NCI-H1436 treated with DMSO at 0.1 percent for 48 hours (cell line): Measurements from ENCODE around the gene ZC3H7A.
A peak's percentile ranks its signal among the peaks of the same experiment; 100 is the strongest.
"Not testable (repeated sequence)": the region's sequence is repeated elsewhere in the genome, so short reads cannot be mapped to it uniquely, and the experiment has no call there.

ENCODE experiments used
- DNase-seq: peaks from one replicate; lab custom pipeline; 2025; lab: John Stamatoyannopoulos, UW

The ZC3H7A gene

DNA sequence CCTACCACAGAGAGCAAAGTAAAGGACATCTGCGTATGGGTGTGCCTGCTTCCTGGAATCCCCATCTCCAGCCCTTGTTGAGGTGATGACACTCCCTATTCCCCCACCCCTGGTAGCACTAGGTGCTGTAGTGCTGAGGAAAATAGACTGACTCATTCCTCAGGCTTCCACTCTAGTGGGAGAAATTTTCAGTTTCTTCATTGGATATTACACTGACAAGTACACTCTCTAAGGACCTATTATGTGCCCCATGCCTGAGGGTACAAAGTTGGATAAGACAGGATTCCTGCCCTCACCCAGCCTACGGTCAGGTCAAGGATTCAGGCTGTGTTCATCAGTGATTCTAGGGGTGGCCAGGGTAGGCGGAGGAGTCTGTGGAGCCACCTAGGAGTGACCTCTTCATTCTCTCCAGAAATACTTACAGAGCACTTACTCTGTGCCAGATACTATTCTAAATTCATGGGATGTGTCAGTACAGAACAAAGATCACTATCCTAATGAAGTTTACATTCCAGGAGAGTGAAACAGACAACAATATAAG is 4.5 kb upstream of the ZC3H7A start:
- no peak for DNase-seq

DNA sequence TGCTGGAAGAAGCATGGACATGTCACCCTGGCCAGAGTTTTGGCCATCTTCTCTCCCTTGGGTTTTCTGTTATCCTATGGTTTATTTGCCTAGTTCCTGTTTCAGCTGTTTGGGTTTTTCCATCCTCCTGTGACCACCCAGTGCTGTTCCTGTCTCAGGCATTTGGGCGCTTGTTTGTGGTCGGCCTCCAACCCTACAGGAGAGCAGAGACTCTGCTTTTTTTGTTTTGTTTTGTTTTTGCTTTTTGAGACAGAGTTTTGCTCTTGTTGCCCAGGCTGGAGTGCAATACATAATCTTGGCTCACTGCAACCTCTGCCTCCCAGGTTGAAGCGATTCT is 3.3 kb upstream of the ZC3H7A start:
- no peak for DNase-seq

DNA sequence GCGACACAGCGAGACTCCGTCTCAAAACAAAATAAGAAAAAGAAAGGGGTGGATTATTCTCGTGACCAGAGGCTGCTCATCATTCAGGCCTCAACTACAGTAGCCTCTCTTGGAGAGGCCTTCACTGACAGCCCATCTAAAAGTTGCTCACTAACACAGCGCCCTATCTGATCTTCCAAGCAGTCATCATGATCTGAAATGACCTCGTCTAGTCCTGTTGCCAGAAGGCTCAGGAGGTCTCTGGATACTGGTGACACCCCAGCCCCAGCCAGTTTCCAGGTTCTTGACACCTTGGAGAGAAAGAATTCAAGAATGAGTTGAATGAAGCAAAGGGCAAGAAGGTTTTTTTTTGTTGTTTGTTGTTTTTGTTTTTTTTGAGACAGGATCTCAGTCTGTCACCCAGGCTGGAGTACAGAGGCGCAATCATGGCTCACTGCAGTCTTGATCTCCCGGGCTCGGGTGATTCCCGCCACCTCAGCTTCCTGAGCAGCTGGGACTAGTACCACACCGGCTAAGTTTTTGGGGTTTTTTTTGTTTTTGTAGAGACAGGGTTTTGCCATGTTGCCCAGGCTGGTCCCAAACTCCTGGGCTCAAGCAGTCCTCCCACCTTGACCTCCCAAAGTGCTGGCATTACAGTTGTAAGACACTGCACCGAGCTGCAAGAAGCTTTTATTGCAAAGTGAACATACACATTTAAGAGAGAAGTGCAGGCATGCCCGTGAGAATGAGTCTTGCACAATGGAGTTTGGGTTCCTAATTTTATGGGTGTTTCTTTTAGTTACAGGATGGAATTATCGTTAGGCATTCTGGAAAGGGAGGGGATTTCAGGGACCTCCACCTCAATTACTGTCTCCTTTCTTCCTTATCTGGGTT is 2.7 kb upstream of the ZC3H7A start:
- DNase-seq = no peak

DNA sequence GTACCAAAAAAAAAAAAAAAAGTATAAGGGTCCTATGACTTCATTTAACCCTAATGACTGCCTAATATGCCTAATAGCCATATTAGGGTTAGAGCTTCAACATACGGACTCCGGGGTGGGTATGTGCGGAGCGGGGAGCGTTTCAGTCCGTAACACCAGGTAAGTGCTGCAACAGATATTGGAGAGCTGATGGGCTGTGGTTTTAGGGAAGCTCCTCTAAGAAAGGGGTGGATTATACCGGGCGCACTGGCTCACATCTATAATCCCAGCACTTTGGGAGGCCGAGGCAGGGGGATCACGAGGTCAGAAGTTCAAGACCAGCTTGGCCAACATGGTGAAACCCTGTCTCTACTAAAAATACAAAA is 1.9 kb upstream of the ZC3H7A start:
- no peak for DNase-seq

DNA sequence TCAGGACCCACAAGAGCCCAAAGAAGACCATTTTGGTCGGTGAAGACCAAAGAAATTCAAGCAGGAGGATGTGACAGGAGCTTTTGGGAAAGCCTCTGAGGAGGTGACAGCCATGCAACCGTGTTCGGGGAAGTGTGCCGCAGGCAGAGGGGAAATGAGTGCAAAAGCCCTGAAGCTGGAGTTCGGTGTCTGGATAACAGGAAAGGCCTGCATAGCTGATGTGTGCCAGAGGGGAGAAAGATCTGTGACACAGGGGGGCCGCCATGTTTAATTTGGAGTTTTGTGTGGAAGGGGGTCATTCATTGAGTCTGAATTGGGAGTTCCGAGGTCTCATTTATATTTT is 870 bp upstream of the ZC3H7A start:
- DNase-seq = no peak

DNA sequence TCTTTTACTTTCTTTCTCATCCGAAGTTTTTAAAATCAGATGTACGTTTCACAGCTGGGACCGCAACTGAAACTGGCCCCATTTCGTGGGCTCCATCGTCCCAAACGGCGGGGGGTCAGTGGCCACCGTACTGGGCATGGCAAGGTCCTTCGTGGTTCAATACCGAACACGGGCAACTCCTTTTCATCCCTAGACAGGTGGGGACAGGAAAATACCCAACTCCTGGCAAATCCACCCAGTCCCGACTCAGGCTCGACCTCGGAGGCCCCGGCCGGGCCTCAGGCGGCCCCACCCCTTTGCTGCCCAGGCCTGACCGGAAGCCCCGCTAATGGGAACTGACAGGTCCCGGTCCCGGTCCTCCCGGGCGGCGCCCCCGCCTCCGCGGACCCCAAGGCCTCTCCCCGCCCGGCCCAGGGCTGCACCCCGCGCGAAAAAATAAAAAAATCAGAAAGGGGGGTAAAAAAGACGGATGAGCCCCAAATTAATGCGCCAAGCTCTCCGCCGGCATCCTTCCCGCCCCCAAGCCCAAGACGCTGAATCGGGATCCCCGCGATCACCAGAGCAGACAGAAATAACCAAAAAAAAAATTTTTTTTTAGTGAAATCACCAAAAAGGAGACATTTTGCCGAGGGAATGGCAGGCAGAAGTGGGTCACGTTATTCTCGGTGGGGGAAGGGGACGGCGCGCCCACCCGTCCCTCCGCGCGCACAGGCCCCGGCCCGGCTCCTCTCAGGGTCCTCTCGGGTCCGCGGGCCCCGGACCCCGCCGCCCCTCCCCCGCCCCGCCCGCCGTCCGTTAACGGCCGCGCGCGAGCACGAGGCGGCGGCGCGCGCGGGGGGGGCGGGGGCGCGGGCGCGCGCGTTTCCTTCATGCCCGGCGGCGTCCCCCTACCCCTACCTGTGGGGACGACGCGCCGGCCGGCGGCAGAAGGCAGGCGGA is 562 bp downstream of the ZC3H7A start:
- no peak for DNase-seq

DNA sequence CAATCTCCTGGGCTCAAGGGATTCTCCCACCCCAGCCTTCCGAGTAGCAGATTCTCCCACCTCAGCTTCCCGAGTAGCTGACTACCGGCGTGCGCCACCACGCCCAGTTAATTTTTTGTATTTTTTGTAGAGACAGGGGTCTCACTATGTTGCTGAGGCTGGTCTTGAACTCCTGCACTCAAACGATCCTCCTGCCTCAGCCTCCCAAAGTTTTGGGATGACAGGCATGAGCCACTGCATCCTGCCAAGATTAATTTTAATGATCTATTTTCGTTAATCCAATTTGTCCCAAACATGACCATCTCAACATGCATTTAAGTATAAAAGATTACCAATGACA is 1.2 kb downstream of the ZC3H7A start:
- no peak for DNase-seq

DNA sequence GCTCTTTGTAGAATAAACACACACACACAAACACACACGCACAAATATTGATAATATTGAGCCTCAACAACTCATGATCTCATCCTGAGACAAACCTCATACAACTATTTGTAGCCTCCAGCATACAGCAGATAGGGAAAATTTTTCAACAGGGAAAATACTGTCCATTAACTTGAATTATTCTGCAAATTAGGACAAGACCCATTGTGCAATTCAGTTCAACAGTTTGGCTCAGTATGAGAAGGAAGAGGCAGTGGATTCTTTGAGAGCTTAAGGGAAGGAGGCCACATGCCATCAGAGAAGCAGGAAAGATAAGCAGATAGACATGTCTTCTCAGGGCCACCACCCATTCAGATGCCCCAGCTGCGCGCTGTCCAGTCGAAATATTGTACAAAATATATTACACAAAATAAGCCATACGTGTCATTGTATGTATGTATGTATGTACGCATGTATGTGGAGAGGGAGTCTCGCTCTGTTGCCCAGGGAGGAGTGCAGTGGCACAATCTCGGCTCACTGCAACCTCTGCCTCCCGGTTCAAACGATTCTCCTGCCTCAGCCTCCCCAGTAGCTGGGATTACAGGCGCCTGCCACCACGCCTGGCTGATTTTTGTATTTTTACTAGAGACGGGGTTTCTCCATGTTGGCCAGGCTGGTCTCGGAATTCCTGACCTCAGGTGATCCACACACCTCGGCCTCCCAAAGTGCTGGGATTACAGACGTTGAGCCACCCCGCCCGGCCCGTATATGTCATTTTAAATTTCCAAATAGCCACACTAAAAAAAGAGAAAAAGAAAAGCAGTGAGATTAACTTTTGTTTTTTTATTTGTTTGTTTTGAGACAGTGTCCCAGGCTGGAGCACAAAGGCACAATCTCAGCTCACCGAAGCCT is 1.8 kb downstream of the ZC3H7A start:
- no peak for DNase-seq

DNA sequence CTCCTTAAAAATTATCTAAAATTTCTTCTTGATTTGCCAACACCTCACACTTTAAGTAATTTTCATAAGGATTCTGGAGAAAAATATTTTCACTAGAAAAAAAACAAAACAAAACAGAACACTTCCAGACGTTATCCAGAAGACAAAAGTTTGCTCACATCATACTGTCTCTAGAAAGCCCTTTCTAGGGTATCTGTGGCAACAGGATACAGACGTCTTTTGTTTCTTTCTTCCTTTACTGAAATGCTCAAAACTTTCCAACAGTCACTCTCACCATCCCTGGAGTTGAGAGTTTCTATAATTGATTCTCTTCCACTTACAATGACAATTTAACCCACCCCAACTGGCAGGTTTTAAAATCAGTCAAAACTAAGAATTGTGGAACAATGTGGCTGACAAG is 2.6 kb downstream of the ZC3H7A start:
- DNase-seq = no peak

DNA sequence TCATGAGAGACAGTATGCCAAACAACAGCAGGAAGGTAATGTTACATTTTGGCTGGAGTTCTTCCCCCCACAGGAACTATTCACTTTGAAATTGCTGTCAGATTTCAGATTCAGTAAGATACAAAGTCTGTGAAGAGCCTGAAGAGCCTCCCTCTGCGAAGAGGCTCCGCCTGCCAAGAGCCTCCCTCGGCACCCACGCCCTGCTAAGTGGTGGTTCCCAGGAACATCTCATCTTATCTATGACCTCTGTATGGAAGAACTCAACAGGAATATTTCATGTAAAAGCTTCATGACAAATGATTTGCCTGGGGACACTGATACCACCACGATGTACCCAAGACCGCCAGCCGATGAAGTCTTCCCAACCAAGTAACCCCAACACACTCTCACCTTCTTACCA is 3.2 kb downstream of the ZC3H7A start:
- no peak for DNase-seq

DNA sequence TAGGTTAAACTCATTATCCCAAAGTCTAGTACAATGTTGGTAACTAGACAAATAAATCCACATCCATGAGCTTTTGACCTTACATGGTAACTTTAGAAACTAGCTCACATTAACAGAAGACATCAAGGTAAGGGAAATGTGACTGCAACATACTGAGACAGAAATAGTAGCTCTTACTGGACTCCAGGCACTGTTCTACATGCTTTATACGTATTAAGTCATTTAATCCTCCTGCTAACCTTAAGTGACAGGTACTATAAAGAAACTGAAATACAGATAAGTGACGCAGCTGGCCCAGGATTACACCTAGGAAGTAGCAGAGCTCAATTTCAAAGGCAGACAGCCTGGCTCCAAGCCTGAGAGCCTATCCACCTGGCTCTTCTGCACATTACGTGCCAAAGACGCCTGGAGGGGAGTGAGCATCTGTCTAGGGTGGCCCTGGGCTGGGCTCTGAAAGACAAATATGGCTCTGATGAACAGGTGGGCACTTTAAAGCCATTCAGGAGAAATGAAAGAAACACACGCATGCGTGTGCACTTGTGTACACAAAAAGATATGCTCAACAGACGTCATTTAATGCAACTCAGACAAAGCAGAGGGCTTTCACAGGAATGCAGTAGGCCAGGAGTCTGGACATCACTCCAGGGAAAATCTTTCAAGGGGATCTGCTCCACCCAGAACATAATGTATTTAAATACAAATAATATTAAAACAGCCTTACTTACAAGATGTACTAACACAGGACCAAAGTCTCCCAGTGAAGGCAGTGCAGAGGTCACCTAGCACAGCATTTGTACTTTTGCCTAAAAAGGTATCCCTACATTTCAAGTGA is 4.4 kb downstream of the ZC3H7A start:
- DNase-seq = peak; percentile 95

DNA sequence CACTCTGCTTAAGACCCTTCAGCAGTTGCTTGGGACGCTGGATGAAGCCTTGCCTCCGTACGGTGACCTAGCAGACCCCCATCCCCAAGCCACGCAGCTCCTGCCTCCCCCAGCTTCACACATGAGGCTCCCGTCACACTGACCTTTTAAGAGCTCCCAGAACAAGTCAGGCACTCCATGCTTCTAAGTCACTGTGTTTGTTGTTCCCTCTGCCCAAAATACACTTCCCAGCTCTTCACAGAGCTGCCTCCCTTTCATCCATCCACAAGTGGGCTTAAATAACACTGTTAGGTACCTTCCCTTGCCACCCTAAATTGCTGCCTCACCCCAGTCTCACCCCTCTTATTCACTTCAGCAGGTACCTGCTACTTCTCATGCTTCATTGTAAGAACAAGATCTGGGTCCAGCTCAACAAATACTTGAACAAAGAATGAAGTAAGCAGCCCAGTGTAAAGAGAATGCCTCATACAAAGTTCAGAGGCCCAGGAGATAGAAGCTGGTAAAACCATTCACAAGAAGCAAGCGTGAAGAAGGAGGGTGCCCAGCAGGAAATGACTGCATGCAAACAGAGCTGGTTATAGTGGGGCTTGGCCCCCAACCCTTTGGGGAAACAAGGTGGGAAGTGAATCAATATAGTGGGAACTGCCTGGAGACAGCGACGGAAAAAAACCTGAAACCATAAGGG is 5.8 kb downstream of the ZC3H7A start:
- DNase-seq = no peak

DNA sequence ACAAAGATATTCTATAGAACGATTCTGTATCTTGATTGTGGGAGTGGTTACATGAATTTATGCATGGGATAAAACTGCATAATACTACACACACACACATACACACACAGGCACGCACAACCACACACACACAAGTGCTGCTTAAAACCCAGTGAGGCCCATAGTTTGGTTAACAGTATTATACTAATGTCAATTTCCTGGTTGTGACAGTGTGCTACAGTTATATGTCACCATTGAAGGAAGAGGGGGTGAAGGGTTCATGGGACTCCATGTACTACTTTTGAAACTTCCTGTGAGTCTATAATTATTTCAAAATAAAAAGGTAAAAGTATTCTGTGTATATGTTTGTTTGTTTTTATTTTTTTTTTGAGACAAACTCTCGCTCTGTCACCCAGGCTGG is 8.1 kb downstream of the ZC3H7A start:
- no peak for DNase-seq

DNA sequence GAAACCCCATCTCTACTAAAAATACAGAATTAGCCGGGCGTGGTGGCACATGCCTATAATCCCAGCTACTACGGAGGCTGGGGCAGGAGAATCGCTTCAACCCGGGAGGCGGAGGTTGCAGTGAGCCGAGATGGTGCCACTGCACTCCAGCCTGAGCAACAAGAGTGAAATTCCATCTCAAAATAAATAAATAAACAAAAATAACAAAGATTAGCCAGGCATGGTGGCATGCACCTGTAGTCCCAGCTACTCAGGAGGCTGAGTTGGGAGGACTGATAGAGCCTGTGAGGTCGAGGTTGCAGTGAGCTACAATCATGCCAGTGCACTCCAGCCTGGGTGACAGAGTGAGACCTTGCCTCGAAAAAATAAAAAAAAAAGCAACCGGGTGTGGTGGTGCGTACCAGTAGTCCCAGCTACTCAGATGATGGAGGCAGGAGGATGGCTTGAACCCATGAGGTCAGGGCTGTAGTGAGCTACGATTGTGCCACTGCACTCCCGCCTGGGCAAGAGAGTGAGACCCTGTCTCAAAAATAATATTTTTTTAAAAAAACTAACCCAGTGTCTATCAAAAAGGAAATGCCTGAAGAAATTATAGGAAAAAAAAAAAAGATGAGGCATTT is 12.0 kb downstream of the ZC3H7A start:
- not testable (repeated sequence) for DNase-seq

DNA sequence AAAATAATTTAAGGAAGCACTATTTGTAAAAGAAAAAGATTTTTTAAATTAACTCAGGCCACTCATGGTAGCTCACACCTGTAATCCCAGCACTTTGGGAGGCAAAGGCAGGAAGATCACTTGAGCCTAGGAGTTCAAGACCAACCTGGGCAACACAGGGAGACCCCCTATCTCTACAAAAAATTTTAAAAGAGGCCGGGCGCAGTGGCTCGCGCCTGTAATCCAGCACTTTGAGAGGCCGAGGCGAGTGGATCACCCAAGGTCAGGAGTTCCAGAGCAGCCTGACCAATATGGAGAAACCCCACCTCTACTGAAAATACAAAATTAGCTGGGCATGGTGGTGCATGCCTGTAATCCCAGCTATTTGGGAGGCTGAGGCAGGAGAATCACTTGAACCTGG is 12.7 kb downstream of the ZC3H7A start:
- DNase-seq = not testable (repeated sequence)

DNA sequence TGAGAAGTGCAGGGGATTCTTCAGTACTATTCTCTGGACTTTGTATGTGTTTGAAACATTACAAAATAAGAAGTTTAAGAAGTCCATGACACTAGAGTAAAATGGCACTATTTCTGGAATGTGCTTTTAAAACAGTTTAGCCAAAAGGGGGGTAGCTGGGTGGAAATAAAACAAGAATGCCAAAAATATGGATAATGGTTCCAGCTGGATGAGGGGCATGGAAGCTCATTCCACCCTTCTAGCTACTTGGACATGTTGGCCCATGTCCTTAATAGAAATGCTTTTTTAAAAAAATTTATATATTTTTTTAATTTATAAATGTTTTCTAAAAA is 13.1 kb downstream of the ZC3H7A start:
- no peak for DNase-seq

DNA sequence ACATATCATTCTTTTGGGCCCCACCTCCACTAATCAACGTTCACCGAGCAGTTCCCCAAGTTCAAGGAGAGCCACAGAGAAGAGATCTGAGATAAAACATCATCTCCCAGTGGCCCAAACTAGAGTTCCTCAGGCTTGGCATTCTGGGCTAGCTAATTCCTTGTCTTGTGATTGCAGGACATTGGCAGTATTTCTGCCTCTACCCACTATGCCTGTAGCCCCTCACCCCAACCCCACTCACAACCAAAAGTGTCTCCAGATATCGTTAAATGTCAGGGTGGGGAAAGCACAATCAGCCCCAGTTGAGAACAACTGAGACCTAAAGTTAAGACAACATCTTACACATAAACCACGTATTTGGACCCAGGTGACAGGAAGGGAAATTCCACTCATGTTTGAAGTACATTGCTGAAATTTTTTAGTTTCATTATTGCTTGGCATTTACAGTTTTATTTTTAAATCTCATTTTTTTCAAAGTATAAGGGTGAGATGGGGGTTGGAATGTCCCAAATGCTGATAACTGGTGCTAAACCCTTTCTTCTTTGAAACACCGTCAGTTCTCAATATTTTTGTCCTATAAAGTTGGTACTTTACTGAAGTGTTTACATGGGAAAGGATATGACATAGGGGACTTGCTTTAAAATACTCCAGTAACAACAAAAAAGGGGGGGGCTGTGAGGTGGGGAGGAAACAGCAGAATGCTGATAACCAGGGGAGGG is 13.6 kb downstream of the ZC3H7A start:
- DNase-seq = no peak

DNA sequence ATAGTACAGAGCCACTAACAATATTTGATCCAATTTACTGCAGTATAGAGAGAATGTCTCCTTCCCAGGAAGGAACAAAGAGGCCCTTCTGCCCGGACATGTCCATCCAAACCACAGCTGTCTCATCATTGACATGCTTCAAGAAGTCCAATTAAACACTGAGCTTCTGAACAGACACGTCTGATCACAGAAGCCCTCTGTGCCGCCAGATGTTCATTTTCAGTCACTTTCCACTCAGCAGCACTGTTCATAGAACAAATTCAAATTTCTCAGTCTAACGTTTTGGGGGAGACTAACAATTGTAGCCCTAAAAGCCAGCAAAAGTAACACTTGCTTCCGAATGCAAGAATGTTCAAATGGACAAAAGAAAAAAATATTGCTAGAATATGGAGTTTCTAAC is 15.3 kb downstream of the ZC3H7A start:
- DNase-seq = no peak

DNA sequence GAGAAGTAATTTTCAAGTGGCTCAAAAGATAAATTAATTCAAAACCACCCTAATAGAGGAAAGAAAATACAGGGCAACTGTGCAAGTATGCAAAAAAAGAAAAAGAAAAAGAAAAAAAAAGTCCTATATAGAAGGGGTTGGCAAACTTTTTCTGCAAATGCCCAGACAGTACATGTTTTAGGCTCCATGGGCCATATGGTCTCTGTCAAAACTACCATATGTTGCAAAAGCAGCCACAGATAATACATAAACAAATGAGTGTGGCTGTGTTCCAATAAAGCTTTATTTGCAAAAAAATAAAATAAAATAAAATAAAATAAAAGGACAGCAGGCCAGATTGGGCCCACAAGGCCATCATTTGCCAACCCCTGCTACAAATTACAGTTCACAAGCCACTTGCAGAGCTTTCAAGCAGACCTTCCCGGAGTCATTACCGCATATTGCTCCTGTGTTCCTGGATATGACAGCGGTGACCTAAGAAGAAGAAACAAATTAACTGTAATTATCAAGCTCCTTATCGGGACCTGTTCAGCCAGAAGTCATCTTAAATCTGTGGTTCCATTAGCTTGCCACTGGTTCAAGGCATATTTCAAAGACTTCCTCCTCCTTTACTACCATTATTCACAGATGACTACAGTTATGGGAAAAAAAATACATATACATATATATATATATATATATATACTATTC is 15.9 kb downstream of the ZC3H7A start:
- no peak for DNase-seq
